GM21737 (cell line): Measurements from ENCODE around the gene MOSMO.
"Not testable (repeated sequence)": the region's sequence is repeated elsewhere in the genome, so short reads cannot be mapped to it uniquely, and the experiment has no call there.

Experiments
- ATAC-seq: cut with Tn5 transposase; IDR thresholded peaks from one replicate; pipeline ENCODE4 v1.9.1; 2021; ENCODE audit warnings: mild to moderate bottlenecking, moderate library complexity; ENCODE audit not compliant: unreplicated experiment

The MOSMO gene

DNA sequence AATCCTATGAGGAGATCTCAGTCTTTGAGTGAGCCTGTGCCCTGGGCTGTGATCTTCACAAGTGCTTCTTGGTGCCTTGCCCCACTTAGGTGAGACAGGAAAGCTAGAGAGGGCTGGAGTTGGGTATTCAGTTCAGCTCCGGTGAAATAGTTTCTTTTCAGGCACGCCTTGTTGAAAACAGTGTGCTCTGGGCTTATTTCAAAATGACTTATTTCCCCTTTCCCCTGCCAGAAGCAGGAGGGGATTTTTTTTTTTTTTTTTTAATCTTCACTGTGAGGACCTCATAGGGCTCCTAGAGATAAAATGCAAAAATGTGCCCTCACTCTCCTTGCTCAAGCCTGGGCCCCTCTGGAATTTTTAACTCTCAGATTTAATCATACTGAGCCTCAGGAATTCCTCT, 27.2 kb downstream of the MOSMO start:
- ATAC-seq: no peak

DNA sequence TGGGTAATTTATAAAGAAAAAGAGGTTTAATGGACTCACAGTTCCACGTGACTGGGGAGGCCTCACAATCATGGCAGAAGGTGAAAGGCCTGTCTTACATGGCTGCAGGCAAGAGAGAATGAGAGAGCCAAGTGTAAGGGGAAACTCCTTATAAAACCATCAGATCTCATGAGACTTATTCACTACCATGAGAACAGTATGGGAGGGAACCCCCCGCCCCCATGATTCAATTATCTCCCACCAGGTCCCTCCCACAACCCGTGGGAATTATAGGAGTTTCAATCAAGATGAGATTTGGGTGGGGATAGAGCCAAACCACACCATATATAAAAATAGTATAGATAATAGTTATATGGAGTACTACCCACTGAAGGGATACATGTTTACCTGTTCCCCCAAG, 36.0 kb downstream of the MOSMO start:
- ATAC-seq: not testable (repeated sequence)

DNA sequence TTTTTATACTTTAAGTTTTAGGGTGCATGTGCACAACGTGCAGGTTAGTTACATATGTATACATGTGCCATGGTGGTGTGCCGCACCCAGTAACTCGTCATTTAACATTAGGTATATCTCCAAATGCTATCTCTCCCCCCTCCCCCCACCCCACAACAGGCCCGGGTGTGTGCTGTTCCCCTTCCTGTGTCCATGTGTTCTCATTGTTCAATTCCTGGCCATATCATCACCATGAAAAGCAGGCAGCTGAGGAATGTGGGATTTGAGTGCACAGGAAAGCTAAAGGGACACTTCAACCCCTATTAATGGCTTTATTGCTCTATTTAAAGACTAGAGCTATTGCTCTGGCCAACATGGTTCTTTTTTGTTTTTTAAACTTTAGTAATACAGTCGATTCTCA, 38.0 kb downstream of the MOSMO start:
- not testable (repeated sequence) for ATAC-seq

DNA sequence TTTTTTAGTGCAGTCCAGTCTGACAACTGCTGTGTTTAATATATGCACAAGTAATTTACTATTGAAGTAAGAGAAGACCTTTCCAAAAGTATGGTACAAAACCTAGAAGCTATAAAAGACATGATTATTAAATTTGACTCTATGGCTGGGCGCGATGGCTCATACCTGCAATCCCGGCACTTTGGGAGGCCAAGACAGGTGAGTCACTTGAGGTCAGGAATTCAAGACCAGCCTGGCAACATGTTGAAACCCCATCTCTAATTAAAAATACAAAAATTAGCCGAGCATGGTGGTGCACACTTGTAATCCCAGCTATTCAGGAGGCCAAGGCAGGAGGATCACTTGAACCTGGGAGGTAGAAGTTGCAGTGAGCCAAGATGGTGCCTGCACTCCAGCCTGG, 43.1 kb downstream of the MOSMO start:
- ATAC-seq: no peak

DNA sequence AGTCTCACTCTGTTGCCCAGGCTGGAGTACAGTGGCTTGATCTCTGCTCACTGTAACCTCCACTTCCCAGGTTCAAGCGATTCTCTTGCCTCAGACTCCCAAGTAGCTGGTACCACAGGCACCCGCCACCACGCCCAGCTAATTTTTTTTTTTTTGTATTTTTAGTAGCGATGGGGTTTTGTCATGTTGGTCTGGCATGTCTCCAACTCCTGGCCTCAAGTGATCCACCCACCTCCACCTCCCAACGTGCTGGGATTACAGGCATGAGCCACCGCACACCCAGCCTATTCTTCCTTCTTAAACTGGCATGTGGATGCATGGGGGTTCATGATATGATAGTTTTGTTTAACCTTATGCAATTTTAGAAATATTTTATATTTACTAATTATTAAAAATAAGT, 45.1 kb downstream of the MOSMO start:
- no peak for ATAC-seq

DNA sequence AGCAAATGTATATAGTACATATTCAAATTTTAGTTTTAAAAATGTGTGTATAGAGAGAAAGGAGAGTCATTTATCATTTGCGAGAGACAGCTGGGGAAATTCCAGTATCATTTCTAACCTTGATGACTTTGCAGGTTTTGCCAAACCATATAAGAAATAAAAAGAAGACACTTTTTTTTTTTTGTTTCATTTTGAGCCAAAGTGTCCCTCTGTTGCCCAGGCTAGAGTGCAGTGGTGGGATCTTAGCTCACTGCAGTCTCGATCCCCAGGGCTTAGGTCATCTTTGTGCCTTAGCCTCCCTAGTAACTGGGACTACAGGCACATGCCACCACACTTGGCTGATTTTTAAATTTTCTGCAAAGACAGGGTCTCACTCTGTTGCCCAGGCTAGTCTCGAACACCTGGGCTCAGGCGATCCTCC, 46.0 kb downstream of the MOSMO start:
- no peak for ATAC-seq

DNA sequence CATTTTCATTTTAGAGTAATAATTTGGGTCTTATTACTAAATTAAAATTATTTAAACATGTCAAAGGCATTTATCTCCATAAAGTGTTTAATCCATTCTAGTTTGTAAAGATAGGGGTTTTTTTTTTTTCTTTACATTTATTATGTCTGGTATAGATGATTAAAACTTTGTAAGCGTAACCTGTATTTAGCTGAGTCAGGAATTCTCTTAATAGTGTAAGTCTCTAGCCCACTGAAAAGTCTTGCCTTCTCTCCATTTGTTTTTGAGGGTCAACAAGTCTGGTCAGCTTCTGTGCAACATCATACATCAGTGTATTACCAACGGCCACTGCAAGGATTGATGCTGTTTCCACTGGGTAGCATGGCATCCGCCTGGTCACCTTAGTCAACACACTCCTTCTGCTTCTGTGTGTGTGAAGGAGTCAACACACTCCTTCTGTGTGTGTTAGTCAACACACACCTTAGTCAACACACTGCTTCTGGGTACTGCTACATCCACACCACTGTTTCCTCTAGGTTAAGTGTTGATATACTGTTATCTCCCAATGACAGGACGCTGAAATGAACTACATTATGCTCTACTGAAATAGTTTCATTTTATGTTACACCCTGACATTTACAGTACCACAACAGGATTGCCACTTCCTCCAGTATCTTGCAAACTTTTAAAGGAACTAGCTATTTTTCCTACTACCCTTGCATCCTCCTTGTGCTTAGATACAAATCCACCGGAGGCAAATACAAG, 47.1 kb downstream of the MOSMO start:
- ATAC-seq: no peak

DNA sequence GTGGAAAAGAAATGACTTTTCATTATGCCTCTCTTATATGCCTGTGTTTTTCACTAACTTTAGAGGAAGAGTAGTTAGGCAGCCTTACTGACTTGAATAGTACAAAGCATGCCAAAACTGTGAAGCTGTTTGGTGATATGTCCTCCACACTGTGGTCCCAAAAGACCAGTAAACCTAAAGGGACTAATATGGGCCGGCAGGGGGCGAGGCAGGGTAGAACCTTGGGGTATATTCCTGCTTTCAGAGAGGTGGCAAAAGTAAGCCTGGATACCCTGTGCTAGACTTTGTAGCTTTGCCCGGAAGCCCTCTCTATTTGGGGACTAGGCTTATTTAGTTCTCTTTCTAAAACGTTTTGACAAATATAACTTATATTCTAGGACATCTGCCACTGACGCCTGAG, 48.0 kb downstream of the MOSMO start:
- no peak for ATAC-seq

DNA sequence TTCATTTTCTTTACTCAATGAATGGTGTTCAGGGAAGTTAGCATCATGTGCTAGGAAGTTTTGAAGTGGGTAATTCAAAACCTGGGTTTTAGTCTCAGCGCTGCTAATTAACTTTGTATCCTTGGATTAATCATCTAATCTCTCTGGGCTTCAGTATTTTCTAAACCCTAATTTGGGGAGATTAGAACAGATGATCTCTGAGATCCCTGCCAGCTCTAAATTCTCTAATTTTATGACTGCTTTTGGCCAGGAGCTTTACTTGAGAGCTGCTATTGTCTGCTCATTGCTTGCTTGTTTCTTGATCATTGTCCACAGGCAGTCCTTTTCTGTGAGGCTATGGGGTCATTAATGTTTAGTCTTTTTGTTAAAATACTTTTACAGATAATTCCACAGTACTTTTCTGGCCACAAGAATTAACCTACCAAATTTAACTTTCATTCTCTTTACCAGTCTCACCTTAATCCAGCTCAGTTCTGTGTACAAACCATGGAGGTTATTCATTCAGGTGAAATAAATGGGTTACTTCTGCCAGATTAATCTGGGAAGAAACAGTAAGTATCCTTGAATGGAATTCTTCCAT, 56.1 kb downstream of the MOSMO start:
- ATAC-seq: no peak

DNA sequence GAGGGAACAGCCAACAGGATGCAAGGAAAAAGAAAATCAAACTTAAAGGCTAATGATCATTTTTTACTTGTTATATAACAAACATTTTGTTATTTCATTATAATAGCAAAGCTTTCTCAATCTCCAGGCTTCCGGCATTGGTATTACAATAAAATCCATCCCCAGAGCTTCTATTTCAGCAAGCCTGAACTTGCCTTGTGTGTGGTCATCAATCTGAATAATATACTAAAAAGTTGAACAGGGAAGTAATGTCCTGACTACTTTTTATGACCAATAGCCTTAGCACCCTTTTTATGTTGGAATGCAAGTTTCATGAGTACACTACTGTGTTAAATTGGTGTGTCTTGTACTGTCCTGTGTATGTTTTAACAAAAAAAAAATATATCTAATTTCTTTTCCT, 57.3 kb downstream of the MOSMO start:
- ATAC-seq: no peak

DNA sequence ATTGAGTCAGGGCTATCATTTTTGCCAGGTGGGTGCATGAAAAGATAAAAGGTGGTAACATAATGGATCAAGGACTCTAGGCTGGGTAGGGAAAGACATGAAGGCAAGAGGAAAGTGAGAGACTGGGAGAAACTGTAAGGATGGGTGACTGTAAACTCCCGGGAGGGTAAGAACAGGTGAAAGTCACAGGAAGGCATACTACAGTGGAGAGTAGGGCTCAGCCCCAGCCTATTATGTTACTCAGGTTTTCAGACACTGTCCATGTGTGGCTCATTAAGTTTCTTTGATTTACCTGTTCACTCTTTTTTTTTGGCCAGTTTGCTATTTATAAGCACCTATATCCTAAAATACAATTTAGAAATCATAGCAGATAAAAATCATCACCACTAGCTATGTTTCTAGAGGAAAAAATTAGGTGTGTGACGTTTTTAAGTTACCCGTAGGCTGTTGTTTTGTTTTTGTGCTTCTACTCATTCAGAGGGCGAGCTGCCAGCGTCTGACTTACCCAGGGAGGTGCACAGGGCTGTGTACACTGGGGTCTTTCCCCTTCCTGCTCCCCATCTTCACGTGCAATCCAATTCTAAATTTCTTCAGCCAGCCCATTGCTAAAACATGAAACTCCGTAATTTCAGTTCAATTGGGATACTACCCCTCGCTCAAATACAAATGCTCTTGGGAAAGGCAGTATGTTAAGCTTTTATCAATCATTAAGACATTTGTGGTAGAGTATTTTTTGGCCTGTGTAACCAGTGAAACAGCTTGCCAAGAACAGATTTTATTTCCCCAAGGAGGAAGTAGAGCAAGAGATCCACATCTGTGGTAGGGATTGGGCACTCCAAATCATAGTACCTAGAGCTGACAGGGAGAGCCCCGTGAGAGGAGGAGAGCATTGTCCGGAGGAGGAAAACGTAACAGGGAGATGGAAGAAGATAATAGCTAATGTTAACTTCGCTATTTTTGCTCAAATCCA, 62.7 kb downstream of the MOSMO start:
- no peak for ATAC-seq

DNA sequence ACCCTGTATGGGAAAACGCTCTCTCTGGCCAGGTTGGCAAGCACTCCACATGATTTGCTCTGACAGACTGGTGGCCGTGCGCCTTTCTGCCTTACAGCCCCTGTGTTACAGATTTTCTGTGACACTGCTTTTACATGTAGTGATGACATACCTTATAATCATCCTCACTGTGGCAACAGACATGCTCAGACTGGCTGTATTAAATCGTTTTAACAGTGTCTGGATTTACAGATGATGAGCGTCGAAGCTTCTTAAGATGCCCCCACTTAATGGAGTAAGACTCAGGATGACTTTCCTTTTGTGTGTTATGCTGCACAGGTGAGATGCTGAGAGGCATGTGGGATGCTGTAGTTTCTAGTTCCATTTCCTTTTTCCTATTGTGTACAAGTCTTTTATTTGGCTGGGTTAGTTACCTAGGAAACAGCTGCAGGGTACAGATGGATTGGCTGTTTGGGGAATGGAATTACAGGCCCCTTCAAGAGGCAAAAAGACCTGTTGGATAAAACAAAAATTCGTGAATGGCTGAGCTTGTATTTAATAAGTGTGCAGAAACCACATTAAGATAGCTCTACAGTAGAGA, 63.5 kb downstream of the MOSMO start:
- no peak for ATAC-seq

DNA sequence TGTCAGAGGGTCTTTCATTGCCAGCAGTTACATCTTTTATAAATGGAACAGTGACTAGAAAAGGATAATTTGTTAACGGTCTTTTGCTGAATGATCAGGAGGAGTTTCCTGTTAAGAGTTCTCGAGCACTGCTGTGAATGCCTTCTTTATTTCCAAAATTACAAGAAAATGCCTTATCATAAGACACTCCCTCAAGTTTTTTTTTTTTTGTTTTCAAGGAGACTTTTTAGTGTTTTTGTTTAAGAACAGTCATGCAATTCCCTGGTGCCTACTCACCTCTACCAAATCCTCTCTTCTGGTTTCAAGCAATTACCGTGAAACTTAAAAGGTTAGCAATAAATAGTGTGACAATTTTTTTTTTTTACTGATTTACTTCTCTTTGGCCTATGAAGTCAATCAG, 65.4 kb downstream of the MOSMO start:
- no peak for ATAC-seq

DNA sequence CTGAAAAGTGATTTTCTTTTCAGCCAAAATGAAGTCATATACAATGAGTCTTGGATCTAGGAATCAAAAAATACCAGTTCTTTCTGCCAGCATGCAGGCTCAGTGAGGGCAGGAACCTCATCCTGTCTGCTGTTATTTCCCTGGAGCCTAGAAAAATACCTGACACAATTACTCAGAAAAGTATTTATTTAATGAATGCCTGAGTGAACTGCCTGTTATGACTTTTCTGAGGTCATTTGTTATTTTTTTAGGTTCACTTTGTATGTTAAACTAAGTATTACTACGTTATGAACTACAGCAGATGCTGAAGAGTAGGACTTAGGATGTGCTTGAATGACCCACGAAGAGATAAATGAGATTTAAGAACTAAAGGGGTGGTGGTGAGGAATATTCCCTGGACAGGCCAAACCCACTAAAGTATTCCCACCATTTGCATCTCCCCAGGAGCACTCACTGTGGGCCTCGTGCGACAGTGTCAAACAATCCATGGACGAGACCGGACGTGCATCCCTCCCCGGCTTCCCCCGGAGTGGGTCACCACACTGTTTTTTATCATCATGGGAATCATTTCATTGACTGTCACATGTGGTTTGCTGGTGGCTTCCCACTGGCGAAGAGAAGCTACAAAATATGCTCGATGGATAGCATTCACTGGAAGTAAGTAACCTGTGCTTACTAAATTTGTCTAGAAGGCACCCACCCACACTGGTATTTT, 67.3 kb downstream of the MOSMO start:
- ATAC-seq: no peak

DNA sequence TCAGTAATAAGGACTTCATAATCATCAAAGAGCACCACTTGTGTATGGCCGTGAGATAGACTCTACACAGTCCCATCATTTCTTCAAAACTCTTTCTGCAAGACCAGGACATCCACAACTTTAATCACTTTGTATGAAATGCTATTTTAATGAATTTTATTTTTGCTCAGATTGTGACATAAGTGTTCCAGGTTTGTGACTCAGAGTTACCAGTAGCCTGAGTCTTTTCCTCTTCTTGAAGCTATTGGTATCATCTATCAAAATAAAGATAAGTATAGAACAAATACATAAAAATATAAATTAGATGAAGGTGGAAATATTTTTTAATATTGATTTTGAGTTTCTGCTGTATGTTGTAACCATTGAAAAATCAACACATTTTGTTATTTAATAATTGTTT, 67.9 kb downstream of the MOSMO start:
- ATAC-seq: no peak

DNA sequence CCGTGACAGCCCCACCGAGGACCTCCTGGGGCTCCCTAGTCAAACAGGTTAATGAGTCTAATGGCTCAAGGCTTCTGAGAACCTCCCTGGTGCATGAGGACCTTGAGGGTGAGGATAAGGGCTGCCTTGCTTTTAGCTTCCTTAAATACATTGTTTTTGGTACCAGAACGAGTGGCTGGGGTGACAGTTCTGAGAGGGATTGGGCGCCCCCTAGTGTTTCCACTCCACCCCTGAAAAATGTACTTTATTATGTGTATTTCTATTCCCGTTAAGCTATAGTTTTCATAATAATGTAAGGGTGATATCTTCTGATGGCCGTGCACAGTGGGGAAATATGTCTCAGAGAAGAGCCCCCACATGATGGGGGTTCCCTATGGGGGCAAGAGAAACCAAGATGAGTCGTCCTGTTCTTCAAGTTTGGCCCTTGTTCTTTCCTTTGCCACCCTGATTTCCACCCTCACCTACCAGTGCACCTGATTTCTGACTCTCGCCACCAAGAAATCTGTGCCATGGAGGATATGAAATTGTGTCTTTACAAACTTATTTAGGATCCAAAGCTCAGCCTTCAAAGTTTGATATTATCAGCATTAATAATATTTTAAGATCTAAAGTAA, 69.9 kb downstream of the MOSMO start:
- no peak for ATAC-seq

DNA sequence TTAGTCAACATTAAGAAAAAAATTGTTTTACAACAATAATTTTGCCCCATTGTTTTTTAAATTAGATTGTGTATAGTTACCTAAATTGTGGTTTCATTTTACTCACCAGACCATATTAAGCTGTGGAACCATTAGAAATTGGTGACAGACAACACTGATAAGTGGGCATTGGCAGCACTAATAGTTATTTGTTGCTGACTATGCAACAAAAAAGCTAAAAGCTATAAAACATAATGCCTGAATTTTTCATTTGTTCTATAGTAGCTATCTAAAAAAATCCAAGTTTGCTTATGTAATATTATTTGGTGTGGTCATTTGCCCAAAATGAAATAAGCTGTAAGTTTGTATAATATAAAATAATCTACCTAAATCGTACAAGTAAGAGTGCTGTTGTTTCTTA, 70.7 kb downstream of the MOSMO start:
- ATAC-seq: no peak

DNA sequence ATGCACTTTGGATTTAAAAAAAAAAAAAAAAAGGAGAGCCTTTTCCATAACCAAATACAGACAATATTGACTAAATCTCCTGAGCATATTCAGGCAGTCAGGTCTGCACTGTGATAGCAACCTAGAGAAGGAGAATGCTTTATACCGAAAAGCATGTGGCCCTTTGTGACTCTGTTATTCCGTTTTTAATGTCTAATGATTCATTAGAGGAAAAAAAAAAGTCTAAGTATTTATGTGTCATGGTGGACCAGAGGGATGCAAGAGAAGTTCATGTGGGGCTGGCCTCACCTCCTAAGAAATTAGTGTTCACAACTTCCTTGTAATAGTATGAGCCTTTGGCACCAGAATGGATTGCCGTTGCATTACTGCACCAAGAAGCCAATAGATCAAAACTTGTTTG, 73.1 kb downstream of the MOSMO start:
- no peak for ATAC-seq

DNA sequence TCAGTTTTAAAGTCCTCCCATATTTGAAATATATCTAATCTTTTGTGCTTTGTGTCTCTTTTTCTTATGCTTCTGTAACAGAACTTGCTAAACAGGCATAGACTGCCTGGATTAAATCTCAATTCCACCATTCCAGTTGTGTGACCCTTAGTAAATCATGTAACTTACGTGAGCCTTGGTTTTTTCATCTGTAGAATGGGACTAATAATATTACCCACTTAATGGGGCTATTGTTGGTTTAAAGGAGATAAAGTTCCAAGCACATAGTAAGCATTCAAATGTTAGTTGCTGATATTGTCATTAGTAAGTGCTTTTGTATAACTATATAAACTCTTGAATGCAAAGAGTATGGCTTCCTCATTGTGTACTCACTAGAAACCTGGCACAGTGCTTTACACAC, 78.5 kb downstream of the MOSMO start:
- no peak for ATAC-seq

DNA sequence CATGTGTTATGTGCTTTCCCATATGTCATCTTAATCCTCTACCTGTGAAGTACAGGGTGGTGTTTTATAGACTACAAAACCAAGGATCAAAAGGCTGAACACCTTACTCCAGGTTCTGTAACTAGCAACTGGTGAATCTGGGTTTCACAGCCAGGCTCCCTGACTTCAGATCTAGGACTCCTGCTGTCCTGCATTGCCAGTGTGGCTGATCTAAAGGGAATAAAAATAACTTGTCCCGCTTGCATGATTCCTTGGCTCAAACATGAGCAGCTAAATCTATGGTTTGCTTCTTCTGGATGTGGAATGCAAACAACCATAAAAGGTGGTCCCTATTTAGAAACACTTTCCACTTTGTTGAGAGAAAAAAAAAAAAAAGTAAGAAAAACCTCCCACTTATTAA, 80.7 kb downstream of the MOSMO start:
- no peak for ATAC-seq
